GM19328 (cell line): ENCODE data around the gene IL25.
"Not testable (repeated sequence)": the region's sequence is repeated elsewhere in the genome, so short reads cannot be mapped to it uniquely, and the experiment has no call there.

Experiments used
- ATAC-seq: cut with Tn5 transposase; IDR thresholded peaks from one replicate; pipeline ENCODE4 v1.9.1; 2021; ENCODE audit warnings: mild to moderate bottlenecking, moderate library complexity; ENCODE audit not compliant: unreplicated experiment

The IL25 gene

GRCh38 chr14:23387916-23388882, 15.6 kb downstream of the IL25 start:
- ATAC-seq: no peak

- no peak for ATAC-seq
These were observed 16.4 kb downstream of the IL25 start for GRCh38 chr14:23388996-23389395.

GRCh38 chr14:23389396-23389795, 16.8 kb downstream of the IL25 start:
- no peak for ATAC-seq

GRCh38 chr14:23389871-23390270, 17.3 kb downstream of the IL25 start:
- not testable (repeated sequence) for ATAC-seq

GRCh38 chr14:23392613-23393012, 20.0 kb downstream of the IL25 start:
- no peak for ATAC-seq

- ATAC-seq: no peak
These were observed 23.5 kb downstream of the IL25 start for GRCh38 chr14:23396126-23396525.

- ATAC-seq: no peak
These were observed 24.3 kb downstream of the IL25 start for GRCh38 chr14:23396781-23397407.

- ATAC-seq: no peak
These were observed 25.7 kb downstream of the IL25 start for GRCh38 chr14:23398348-23398747.

- no peak for ATAC-seq
These were observed 26.5 kb downstream of the IL25 start for GRCh38 chr14:23399136-23399535.

- no peak for ATAC-seq
These were observed 27.0 kb downstream of the IL25 start for GRCh38 chr14:23399591-23399990.

GRCh38 chr14:23400496-23401149, 28.0 kb downstream of the IL25 start:
- ATAC-seq: not testable (repeated sequence)

GRCh38 chr14:23401291-23401690, 28.7 kb downstream of the IL25 start:
- ATAC-seq: no peak

GRCh38 chr14:23402296-23403138, 29.9 kb downstream of the IL25 start:
- no peak for ATAC-seq

GRCh38 chr14:23403139-23403438, 30.5 kb downstream of the IL25 start:
- ATAC-seq: no peak

GRCh38 chr14:23403908-23404307, 31.3 kb downstream of the IL25 start:
- no peak for ATAC-seq

GRCh38 chr14:23404331-23404900, 31.8 kb downstream of the IL25 start:
- ATAC-seq: no peak

- no peak for ATAC-seq
These were observed 32.5 kb downstream of the IL25 start for GRCh38 chr14:23405096-23405495.

- ATAC-seq: no peak
These were observed 33.0 kb downstream of the IL25 start for GRCh38 chr14:23405516-23406025.

GRCh38 chr14:23406244-23406643, 33.6 kb downstream of the IL25 start:
- ATAC-seq: no peak

- no peak for ATAC-seq
These were observed 34.2 kb downstream of the IL25 start for GRCh38 chr14:23406725-23407355.
